RPMI8226 (cell line): ENCODE results near the gene SP110.
A peak's percentile ranks its signal among the peaks of the same experiment; 100 is the strongest.
"Not testable (repeated sequence)": the region's sequence is repeated elsewhere in the genome, so short reads cannot be mapped to it uniquely, and the experiment has no call there.

ENCODE experiments used
- DNase-seq: peaks from one replicate; pipeline ENCODE4 v3.0.0-alpha.2; 2015

SP110 gene

DNA sequence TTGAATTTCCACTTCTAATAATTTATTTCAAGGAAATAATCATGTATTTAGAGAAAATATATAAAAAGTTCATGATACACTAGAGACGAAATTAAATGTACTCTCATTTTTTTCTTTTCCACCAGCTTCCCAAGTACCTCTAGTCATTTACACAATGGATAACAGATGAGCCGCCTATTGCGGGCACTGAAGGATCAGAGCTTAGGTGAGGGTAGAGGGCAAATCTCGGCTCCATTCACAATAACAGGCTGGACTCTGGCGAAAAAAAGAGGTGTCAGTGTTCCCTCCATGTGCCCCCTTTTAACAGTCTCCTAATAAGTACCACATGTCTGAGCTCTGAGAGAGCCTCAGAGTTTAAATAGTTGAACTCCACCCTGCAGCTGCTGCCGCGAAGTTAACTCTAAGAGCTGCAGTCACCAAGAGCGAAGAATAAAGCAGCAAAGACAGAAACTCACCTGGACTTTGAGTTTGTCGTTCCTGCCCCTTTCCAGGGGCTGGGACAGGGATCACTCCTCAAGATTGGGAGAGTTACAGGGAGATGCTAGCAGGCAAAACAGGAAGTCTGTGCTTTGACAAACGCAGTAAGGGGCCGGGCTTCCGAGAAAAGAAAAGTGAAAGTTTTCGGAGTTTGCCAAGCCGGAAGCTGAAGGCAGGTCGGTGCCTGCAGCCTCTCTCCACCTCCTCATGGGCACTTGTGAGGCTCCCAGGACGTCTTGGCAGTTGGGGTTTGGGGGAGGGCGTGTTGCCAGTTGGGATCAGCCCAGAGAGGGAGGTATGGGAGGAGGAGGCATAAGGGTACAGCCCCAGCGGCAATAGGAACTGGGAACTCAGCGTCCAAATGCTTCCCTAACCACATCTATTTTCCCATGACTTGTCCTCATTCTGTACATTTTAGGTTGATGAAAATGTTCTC lies at the start of gene SP110:
Gene SP110, minus strand, starts transcription at position 566 of the 913 bp plus-strand sequence. CDS start 3,057 bp downstream, outside the sequence.
- peak; percentile 82 for DNase-seq

DNA sequence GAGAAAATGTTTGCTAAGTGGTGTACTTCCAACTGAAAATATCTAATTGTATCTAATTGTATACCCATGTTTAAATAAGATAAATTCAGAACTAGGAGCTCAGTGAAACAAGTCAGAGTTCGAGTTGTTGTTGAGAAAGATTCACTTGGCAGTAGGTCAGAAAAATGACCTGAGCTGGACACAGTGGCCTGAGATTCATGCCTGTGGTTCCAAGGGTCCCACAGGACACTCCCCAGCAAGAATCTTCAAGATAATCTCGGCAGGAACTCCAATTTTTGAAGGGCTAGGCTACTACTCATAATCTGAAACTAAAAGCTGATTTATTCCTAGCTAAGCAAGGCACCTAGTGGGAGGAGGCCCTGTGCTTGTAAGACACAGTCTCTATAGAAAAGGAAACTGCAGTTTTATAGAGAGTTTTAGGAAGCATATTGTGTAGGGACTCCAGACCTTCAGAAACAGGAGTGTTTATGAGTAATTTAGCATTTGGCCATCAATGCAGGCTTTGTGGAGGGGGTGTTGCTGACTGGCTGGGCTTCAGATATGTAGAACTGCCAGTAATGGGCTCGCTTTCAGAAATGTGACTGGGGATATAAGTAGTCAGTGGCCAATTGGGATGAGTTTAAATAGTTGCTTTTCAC lies 48.9 kb upstream of the SP110 start:
- no peak for DNase-seq

DNA sequence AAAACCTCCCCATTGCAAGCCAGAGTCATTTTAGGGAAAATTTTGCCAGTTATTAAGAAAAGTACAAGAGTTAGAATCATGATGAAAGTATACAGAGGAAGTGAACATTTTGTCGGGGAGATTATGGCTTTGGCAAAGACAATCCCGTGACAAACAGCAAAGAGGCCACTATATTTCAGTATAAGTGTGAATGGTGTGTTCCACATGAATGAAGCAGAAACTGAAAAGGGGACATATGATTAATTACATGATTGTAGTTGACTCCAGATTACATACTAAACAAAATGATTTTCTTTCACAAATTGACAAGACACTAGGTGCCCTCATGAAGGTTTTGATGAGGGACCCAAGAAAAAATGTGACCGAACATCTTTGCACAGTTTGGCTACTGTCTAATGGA lies 47.8 kb upstream of the SP110 start:
- no peak for DNase-seq

DNA sequence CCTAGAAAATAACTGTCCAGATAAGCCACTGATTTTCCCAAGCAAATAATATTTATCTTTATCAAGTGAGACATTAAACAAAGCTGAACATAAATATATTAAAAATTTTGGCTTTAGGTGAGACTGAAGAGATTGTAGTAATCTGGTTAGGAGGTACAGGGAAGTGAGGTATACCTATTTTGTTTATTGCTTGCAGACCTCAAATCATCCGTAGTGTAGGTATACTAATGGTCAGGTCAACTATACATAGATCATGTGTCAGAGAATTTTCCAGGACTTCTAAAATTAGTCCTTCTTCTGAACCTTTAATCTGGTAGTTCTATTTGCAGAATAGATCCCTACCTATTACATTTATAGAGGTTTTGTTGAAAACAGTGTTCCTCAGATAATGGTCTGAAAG lies 47.3 kb upstream of the SP110 start:
- DNase-seq, result no peak

DNA sequence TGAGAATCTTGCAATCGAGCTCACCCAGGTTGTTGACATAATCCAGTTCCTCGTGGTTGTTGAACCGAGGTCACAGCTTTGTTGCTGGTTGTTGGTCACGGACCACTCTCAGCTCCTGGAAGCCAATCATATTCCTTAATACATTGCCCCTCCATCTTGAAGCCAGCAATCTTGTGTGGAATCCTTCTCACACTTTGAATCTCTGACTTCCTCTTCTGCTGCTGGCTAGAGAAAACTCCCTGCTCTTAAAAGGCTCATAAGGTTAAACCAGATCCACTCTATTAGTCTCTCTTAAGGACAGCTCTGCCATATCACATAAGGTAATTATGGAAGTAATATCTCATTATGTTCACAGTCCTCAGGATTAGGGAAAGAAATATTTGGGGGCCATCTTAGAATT lies 46.9 kb upstream of the SP110 start:
- DNase-seq, result no peak

DNA sequence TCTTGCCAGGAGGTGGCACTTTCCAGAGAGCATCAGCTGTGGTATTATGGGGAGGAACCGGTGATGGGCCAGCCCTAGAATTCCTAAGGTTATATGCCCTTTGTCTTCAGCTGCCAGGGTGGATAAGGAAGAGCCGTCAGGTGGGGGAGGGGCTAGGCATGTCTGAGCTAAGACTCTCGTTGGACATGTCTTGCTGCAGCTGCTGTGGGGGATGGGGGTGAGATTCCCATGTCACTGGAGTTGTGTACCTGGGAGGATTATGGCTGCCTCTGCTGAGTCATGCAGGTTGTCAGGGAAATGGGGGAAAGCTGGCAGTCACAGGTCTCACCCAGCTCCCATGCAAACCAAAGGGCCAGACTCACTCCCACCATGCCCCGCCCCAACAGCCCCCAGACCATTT lies 45.2 kb upstream of the SP110 start:
- not testable (repeated sequence) for DNase-seq

DNA sequence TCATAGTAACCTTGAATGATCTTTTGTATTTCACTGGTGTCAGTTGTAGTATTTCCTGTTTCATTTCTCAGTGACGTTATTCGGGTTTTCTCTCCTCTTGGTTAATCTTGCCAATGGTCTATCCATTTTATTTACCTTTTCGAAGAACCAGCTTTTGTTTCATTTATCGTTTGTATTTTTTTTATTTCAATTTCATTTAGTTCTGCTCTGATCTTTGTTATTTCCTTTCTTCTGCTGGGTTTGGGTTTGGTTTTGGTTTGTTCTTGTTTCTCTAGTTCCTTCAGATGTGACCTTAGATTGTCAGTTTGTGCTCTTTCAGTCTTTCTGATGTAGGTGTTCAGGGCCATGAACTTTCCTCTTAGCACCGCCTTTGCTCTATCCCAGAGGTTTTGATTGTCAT lies 42.5 kb upstream of the SP110 start:
- no peak for DNase-seq

DNA sequence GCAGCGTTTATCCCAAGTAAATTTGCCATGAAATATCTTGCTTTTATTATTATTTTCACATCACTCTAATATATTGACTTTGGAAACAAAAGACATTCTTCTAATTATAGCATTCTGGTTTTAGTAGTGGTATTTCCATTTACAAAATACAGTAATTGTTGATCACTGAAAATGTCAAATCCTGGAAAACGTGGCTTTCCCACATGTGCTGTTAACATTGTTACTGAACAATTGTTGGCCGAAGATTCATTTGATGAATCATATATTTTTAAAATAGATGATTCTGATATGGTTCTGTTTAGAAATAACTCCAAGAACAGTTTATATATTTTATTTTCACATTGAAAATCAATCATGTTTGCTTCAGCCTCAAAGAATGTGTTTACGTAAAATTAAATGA lies 38.7 kb upstream of the SP110 start:
- DNase-seq, result no peak

DNA sequence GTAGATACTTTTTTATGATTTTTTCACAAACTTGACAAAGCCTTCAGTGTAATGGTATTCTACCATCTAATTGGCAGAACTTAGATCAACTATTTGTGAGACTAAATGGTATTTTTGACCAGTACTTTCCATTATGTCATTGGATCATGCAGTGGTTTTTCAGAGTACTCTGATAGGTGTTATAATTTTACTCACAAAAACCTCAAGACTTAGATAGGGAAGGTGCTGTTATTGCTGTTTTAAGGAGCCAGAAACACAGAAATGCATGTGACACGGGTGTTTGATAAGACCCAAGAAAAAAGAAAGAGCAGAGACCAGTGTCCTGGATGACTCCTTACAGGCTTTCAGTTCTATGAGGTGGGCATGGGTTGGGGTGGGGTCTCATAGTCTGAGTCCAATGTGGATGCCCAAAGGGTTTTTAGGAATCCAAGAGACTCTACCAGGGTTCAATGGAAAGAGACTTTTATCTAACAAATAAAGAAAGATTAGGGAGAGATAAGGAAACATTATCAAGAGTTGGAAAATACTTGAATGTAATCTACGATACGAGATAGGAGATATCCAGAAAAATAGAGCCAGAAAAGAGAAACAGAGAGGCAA lies 37.0 kb upstream of the SP110 start:
- DNase-seq, result no peak

DNA sequence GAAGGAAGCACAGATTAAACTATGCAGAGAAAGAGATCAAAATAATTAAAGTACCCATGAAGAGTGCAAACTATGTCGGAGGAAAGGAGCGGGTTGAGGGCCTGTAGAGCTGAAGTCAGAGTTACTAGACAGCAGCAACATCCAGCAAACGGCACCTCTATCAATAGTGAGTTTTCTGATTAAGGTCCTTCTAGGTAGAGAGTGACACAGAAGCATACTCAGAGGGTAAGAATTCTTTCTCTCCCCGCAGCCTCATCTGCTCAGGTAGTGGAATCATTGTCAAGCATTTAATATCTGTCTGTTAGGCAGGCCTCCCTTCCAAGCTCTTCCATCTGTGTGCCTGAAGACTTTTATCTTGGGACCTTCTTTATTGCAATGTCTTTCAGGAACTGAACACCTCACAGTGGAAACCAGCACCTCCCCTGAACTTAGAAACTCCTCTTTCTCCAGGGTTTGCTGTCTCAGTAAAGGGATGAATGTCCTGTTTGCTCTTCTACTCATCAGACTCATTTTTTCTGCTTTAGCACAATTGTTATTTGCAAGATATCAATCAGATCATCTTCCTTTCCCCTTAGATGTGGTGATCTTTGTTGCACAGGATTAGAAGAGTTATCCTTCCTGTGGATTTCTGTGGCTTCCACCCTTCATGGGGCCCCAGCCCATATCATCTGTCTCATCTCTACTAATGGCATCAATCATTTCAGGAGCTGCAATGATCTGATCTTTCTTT lies 34.5 kb upstream of the SP110 start:
- DNase-seq, result no peak

DNA sequence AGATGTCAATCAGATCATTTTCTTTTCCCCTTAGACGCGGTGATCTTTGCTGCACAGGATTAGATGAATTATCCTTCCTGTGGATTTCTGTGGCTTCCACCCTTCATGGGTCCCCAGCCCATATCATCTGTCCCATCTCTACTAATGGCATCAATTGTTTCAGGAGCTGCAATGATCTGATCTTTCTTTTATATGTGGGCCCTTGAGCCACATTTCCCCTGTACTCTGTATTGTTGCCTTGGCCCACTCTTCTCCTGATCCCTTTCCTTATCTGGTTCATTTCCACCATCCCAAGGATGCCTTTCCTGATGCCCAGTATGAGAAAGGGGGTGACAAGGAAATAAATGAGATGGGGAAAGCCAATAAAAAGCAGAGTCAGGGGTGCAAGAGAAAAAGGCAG lies 30.4 kb upstream of the SP110 start:
- no peak for DNase-seq

DNA sequence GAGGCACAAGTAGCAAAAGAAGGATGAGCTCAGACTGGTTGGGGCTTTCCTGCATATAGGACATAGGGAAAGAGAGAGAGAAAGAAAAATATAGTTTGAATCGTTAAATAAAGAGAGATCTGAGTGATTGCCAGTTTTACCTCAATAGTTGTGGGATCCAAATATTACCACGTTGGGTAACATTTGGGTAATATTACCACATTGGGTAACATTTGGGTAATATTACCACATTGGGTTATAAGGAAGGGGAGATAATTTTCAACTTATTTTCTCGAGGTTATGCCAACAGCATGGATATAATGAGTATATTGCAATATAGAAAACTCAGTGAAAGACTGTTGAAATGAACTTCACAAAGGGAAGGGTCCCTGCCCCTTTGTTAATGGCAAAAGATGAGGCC lies 26.4 kb upstream of the SP110 start:
- no peak for DNase-seq

DNA sequence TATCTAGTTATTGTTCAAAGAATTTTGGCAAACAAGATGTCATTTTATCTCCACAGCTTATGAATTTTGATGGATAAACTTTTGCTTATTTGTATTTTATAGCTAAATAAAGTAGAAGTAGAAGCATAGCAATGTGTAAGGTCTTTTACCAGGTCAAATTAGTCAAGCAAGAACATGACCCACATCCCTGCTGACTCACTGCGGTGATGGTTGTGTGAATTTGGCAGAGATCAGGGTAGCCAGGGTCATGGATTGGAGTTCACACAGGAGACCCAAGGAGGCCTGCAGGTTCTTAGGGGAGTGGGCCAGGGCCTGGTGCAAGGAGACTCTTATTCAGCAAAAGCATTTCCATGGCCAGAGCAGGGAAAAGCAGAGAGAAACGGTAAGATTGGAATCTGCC lies 24.4 kb upstream of the SP110 start:
- no peak for DNase-seq

DNA sequence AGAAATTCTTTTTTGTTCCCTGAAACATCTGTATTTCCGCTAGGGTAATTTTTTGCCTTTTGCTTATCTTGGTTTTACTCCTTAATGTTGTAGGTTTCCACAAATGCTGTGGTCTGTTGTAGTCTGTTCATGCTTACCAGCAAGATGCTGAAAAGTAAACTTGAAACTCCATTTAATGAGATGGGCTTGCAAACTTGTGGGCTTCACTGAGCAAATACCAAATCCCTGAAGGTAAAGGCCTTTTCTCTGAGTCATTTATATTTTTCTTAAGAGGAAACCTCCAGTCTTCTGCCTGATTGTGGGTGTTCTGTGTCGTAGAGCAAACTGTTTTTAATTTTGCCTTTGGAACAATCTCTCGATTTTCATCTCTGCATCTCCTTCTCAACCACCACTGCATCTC lies 15.1 kb upstream of the SP110 start:
- DNase-seq, result no peak

DNA sequence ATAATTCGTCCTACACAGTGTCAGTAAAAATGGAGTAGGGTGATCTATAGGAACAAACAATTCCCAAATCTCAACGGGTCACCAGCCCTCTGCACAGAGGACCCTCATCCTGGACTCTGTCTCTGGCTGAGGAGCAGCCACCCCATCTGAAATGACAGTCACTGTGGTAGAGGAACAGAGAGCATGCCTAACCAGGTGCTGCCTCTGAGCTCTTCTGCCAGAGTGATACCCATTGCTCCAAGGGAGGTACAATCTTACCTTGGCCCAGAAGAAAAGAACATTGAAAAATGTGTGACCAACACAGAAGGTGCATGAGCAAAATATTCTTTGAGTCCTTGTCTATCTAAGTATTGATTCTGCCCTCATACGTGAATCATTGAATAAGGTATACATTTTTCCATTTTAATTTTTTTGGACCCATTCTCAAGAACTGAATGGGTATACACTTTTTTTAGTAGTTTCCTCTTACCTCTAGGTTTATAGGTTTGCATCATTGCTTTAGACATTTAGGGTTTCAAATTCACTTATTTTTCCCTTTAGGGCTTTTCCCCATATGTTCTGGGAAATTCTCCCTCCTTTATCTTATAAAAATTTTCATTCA lies 14.4 kb upstream of the SP110 start:
- no peak for DNase-seq

DNA sequence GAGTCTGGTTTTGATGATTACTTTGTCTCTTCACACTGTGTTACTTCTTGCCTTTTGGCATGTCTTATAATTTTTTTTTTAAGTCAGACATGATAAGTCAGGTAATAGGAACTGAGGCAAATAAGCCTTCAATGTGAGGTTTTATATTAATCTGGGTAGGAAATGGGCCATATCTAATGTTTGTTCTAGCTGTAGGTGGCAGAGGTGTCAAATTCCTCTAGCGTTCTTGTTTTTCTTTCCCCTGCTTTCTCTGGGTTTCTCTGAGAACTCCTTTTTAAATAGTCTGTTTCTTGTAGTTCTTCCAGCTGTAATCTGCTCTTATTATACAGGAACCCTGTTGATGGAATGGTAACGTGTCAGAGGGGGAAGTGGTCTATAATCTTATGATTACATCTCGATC lies 11.5 kb upstream of the SP110 start:
- no peak for DNase-seq

DNA sequence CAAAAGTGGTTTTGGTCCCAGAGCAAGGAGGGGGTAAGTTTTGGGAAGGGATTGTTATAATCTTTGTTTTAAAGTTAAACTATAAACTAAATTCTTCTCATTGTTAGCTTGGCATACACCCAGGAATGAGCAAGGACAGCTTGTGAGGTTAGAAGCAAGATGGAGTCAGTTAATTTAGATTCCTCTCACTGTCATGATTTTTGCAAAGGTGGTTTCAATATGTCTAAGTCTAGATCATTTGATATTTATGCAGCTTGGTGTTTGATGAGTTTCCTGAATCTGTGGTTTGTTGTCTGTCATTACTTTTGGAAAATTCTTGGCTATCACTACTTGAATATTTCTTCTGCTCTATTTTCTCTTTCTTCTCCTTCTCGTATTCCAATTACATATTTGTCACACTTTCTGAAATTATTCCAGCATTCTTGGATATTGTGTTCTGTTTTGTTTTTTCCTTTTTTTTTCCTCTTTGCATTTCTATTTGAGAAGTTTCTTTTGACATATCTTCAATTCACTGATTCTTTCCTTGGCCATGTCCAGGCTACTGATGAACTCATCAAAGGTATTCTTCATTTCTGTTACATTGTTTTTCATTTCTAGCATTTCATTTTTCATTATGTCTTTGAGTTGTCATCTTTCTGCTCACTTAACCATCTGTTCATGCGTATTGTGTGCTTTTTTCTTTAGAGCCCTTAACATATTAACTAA lies 10.9 kb upstream of the SP110 start:
- DNase-seq, result no peak

DNA sequence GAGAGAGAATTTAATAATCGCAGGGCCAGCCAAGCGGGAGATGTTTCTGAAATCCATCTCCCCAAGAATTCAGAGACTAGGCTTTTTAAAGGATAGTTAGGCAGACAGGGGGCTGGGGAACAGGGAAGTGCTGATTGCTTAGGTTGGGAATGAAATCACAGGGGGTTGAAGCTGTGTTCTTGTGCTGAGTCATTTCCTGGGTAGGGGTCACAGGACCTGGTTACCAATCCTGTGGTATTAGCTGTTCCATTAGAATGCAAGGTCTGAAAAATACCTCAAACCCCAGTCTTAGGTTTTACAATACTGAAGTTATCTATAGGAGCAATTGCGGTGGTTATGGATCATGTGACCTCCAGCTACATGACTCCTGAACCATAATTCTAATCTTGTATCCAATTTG lies 10.3 kb upstream of the SP110 start:
- DNase-seq, result no peak

DNA sequence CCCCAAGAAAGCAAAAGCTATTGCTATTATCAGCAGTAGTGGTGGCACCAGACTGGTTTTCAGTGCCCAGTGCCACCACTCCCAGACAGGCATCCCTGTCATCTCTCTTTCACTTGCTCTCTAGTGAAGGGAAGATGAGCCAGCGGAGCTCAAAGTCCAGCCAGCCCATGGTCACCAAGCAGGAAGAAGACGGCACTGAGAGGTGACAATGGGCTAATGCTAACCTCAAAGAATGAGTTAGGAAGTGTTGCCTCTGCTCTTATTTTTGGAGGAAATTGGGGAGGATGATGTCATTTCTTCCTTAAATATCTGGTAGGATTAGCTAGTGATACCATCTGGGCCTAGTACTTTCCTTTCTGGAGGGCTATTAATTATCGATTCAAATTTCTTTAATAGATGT lies 7.4 kb upstream of the SP110 start:
- DNase-seq, result no peak

DNA sequence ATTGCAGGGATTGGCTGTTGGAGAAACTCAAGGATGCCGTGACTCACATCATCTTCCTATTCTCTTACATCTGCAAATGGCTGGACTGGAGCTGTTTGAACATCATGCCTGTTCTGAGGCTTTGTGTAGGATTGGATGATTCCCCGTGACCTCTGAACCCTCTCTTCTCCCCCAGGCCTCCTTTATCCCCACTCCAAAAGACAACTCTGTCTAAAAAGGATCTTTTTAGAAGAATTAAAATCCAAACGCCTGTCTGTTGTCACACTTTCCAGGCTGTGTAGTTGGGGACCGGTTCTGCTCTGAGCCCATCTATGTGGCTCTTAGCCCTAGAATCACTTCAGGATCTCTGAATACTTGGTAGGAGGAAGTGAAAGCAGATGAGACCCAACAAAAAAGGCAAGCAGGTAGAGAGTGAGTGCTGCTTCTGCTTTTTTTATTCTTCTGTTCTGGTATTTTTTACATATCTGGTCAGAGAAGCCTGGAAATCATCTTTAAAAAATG lies 6.3 kb upstream of the SP110 start:
- DNase-seq, result peak; percentile 64

DNA sequence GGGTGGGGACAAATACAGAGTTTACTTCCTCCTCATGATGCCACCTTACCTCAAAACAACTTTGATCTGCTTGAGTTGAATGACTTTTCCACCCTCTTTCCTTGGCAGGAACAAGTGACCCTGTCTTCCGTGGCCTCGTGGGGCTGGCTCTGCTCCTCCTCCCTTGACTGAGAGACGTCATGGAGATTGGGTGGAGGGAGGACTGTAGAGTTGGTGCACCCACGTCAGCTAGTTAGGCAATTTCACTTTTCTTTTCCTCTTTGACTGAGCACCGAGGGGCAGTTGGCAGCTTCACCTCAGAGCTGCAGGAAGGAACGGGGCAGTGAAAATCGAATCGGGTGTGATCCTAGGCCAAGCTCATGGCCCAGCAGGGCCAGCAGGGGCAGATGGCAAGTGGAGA lies 5.7 kb upstream of the SP110 start, which contains the start of gene SP140:
Gene SP140, plus strand, starts transcription at position 251 of the 400 bp plus-strand sequence. Its CDS starts 109 bp downstream, at position 360.
- peak; percentile 74 for DNase-seq

DNA sequence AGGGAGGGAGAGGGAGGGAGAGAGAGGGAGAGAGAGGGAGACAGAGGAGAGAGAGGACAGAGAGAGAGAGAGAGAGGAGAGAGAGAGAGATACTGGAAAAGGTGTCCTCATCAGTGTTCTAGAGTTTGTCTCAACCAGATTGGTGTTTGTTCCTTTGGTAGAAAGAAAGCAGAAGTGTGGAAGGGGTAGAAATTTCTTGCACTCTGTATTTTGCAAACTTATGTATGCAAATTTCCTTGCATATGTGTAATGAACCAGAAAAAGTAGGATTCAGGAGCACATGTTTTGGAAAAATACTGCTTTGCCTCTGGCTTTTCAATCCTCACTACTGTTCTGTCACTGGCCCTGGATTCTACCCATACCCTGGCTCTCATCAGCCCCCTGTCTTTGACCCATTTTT lies 4.7 kb upstream of the SP110 start:
- no peak for DNase-seq
